ENCODE measurements around the gene TDRD3.

GRCh38 chr13:60427285-60427684 is 30.3 kb downstream of the TDRD3 start:
- no peak for TF ChIP-seq CTCF (conservative IDR thresholded peaks at IDR 0.05; ENCODE audit: low read depth in 2 of 2)
- no peak for TF ChIP-seq REST (IDR thresholded peaks at IDR 0.05; ENCODE audit: unreplicated experiment)
- TF ChIP-seq EZH2 (IDR thresholded peaks at IDR 0.05; ENCODE audit: low read depth, unreplicated experiment), result no peak
- no peak for TF ChIP-seq ZNF462 (CRISPR knock-in tag; IDR thresholded peaks at IDR 0.05)
- TF ChIP-seq EZH2phosphoT487 (IDR thresholded peaks at IDR 0.05; ENCODE audit: unreplicated experiment), result no peak
- TF ChIP-seq STAT1 (IDR thresholded peaks at IDR 0.05; ENCODE audit: unreplicated experiment), result no peak
- TF ChIP-seq JUNB (IDR thresholded peaks at IDR 0.05; ENCODE audit: unreplicated experiment), result no peak
- TF ChIP-seq POLR2AphosphoS5 (IDR thresholded peaks at IDR 0.05; ENCODE audit: low read depth), result no peak
- no peak for TF ChIP-seq ETS1 (IDR thresholded peaks at IDR 0.05)
- no peak for TF ChIP-seq NANOG (IDR thresholded peaks at IDR 0.05; ENCODE audit: borderline replicate concordance)
- TF ChIP-seq ZNF114 (CRISPR knock-in tag; IDR thresholded peaks at IDR 0.05), result no peak

Measured in GM23338 (cell line).